ENCODE measurements around the gene SEC14L6.

DNA sequence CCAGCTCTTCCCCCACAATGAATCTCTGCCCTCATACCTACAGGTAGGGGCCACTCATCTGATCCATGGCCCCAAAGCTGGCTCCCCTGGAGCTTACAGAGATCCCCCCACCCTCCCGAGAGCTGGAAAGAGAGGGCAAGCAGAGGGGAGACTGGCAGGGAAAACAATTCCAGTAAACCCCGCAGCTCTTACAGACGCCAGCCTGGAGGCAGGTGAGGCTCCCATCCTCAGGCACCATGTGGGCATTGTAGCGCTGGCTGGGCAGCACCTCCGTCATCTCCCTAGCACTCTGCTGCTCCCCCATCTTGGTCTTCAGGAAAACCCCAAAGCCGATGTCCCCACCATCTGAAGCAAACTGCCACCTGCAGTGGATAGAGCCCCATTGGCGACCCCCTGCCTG, 55.2 kb downstream of the SEC14L6 start:
- TF ChIP-seq CTCF (IDR thresholded peaks at IDR 0.05): no peak
- TF ChIP-seq POLR2A (IDR thresholded peaks at IDR 0.05; ENCODE audit: low read depth): no peak
- TF ChIP-seq POLR2AphosphoS5 (IDR thresholded peaks at IDR 0.05): no peak

Measured in esophagus muscularis mucosa (tissue), 3 donors.